Measurements from ENCODE around the gene PFKP.

- TF ChIP-seq POLR2A (IDR thresholded peaks at IDR 0.05): no peak
- TF ChIP-seq CTCF (IDR thresholded peaks at IDR 0.05): no peak
These were observed 47.0 kb upstream of the PFKP start for GRCh38 chr10:3020311-3020710.
